OCI-LY1 (cell line): ENCODE measurements around the gene MYO19.

Source experiments
- H2AFZ ChIP-seq: fragments of 200-600 bp; sonication (generic), shearing (Covaris generic); 2 replicates; pipeline ENCODE4 v1.6.0; 2014; ENCODE audit warnings: antibody characterized with exemption, mild to moderate bottlenecking, low read length
- H3F3A ChIP-seq: fragments of 200-600 bp; sonication (generic), shearing (Covaris generic); 2 replicates; pipeline ENCODE4 v1.6.0; 2014; ENCODE audit warnings: mild to moderate bottlenecking, antibody characterized with exemption, low read length, moderate library complexity; ENCODE audit not compliant: insufficient read depth
- H3K27ac ChIP-seq: fragments of 200-600 bp; sonication (generic); 2 replicates; pipeline ENCODE4 v1.5.1; 2014; ENCODE audit warnings: low read length, mixed run types, mild to moderate bottlenecking, low read depth; ENCODE audit not compliant: poor library complexity, severe bottlenecking
- H3K27me3 ChIP-seq: fragments of 200-600 bp; sonication (generic); 2 replicates; pipeline ENCODE4 v1.6.0; 2014; ENCODE audit warnings: antibody characterized with exemption, mild to moderate bottlenecking, low read length, moderate library complexity; ENCODE audit not compliant: insufficient read depth
- H3K36me3 ChIP-seq: fragments of 200-600 bp; sonication (generic); 2 replicates; pipeline ENCODE4 v1.6.1; 2014; ENCODE audit warnings: mild to moderate bottlenecking, antibody characterized with exemption, low read length, moderate library complexity, mixed read lengths; ENCODE audit not compliant: insufficient read depth
- H3K4me1 ChIP-seq: fragments of 200-600 bp; sonication (generic); 2 replicates; pipeline ENCODE4 v1.5.1; 2014; ENCODE audit warnings: mild to moderate bottlenecking, low read length, moderate library complexity; ENCODE audit not compliant: insufficient read depth, severe bottlenecking
- H3K4me2 ChIP-seq: fragments of 200-600 bp; sonication (generic), shearing (Covaris generic); 2 replicates; pipeline ENCODE4 v1.6.1; 2014; ENCODE audit warnings: low read length
- H3K4me3 ChIP-seq: fragments of 200-600 bp; sonication (generic); 2 replicates; pipeline ENCODE4 v1.5.1; 2014; ENCODE audit warnings: low read length, low read depth, mild to moderate bottlenecking, mixed read lengths; ENCODE audit not compliant: poor library complexity, severe bottlenecking
- H3K79me2 ChIP-seq: fragments of 200-600 bp; shearing (Covaris generic); 2 replicates; pipeline ENCODE4 v1.6.1; 2016; ENCODE audit warnings: mixed run types, low read length, mixed read lengths; ENCODE audit not compliant: insufficient read depth
- H3K9ac ChIP-seq: fragments of 200-600 bp; sonication (generic), shearing (Covaris generic); 2 replicates; pipeline ENCODE4 v1.6.1; 2014; ENCODE audit warnings: mild to moderate bottlenecking, low read length, mixed read lengths
- H3K9me2 ChIP-seq: fragments of 200-600 bp; sonication (generic), shearing (Covaris generic); 2 replicates; pipeline ENCODE4 v1.6.1; 2014; ENCODE audit warnings: low read depth, mild to moderate bottlenecking, low read length, mixed read lengths
- H3K9me3 ChIP-seq: fragments of 200-600 bp; shearing (Covaris generic); 2 replicates; pipeline ENCODE4 v1.6.1; 2014; ENCODE audit warnings: low read length, mixed read lengths
- H4K20me1 ChIP-seq: fragments of 200-600 bp; sonication (generic), shearing (Covaris generic); 2 replicates; pipeline ENCODE4 v1.6.0; 2016; ENCODE audit warnings: mild to moderate bottlenecking, low read length; ENCODE audit not compliant: insufficient read depth
- CTCF ChIP-seq: fragments of 200-600 bp; sonication (generic), shearing (Covaris generic); IDR thresholded peaks from 2 replicates; pipeline ENCODE4 v1.5.1; 2017; ENCODE audit warnings: mild to moderate bottlenecking, antibody characterized with exemption, low read length, moderate library complexity, mixed read lengths
- EZH2 ChIP-seq: fragments of 200-600 bp; sonication (generic), shearing (Covaris generic); IDR thresholded peaks from 2 replicates; pipeline ENCODE4 v1.8.0; 2017; ENCODE audit warnings: borderline replicate concordance, mixed run types, mild to moderate bottlenecking, antibody characterized with exemption, low read length, moderate library complexity, mixed read lengths

Gene MYO19

DNA sequence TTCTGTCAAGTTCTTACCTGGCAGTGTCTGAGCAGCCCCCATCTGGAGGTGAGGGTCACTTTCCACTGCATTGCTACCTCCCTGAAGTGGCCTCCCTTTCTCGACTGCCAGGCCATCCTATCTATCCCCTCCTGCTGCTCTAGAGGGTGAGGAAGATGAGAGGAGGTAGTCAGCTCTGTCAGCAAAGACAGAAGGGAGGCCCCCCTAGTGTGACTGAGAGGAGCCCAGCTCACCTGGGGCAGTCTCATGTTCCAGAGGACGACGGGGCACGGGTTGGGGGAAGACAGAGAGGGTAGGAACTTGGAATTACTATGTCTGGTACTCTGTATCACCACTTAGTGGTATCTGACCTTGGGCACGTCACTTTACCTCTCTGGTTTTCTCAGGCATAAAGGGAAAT, 22.0 kb downstream of the MYO19 start:
- Histone ChIP-seq H4K20me1 (no peaks in the 10 kb centered on the region), H3K4me2 (no peak overlapping the region), H3K27me3 (no peaks in the 10 kb centered on the region), H2AFZ (no peak overlapping the region), H3K27ac (no peak overlapping the region), H3K36me3 (peaks cover 65% of the 10 kb centered on the region), H3K9me3 (no peaks in the 10 kb centered on the region), H3K9me2 (no peaks in the 10 kb centered on the region), H3K4me1 (no peaks in the 10 kb centered on the region), H3F3A (no peaks in the 10 kb centered on the region), H3K79me2 (no peaks in the 10 kb centered on the region), H3K9ac (no peak overlapping the region), H3K4me3 (no peak overlapping the region)
- TF ChIP-seq CTCF (no peak), EZH2 (no peak)

DNA sequence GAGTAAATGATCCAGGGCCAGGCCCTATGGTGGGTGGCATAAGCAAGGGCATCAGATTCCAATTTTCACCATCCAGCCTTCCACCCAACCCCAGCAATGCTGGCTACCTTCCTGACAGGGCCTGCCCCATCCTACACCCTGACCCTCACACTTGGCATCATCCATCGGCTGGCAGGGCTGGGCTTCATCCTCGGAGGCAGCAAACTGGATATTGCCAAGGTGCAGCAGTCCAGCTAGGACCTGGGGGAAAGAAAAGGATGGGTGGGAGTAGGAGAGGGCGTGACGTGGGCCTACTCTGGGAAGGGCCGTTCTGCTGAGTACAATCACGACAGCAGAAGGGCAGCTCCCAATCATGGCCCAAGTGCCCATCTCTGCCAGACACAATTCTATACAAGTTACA, 23.5 kb downstream of the MYO19 start:
- no peaks in the 10 kb centered on the region for H3F3A ChIP-seq
- H3K9me3 ChIP-seq, result no peaks in the 10 kb centered on the region
- no peaks in the 10 kb centered on the region for H3K79me2 ChIP-seq
- H3K9ac ChIP-seq, result no peak overlapping the region
- H3K27ac ChIP-seq, result no peak overlapping the region
- no peaks in the 10 kb centered on the region for H3K4me1 ChIP-seq
- no peak for TF ChIP-seq EZH2
- TF ChIP-seq CTCF, result no peak
- no peak overlapping the region for H2AFZ ChIP-seq
- no peaks in the 10 kb centered on the region for H3K9me2 ChIP-seq
- H3K27me3 ChIP-seq, result no peaks in the 10 kb centered on the region
- H4K20me1 ChIP-seq, result no peaks in the 10 kb centered on the region
- no peak overlapping the region for H3K4me2 ChIP-seq
- H3K36me3 ChIP-seq, result peaks cover 62% of the 10 kb centered on the region
- no peak overlapping the region for H3K4me3 ChIP-seq

- Histone ChIP-seq H3K4me3 (no peak overlapping the region), H3K36me3 (peaks cover 66% of the 10 kb centered on the region), H3K9ac (no peak overlapping the region), H3K9me2 (no peaks in the 10 kb centered on the region), H2AFZ (no peak overlapping the region), H4K20me1 (no peaks in the 10 kb centered on the region), H3K4me2 (no peak overlapping the region), H3K27ac (no peak overlapping the region), H3K9me3 (no peaks in the 10 kb centered on the region), H3F3A (no peaks in the 10 kb centered on the region), H3K27me3 (no peaks in the 10 kb centered on the region), H3K4me1 (no peaks in the 10 kb centered on the region), H3K79me2 (no peaks in the 10 kb centered on the region)
- no peak for TF ChIP-seq CTCF
- TF ChIP-seq EZH2, result no peak
Measured at GRCh38 chr17:36510636-36511035, 24.0 kb downstream of the MYO19 start.
